H1 (cell line): ENCODE results near the gene RAPGEF6.

Source experiments
- BRCA1 ChIP-seq: IDR thresholded peaks from 2 replicates; pipeline ENCODE4 v1.6.1; 2012; ENCODE audit warnings: low read depth, low read length, improper control_type of control experiment
- CEBPB ChIP-seq: IDR thresholded peaks from 2 replicates; pipeline ENCODE4 v1.6.1; 2012; ENCODE audit warnings: low read depth, low read length
- CHD7 ChIP-seq: fragments of 300-600 bp; sonication (generic); IDR thresholded peaks from 2 replicates; pipeline ENCODE4 v1.7.1; 2012; ENCODE audit warnings: low read length, moderate library complexity, mild to moderate bottlenecking, inconsistent platforms; ENCODE audit not compliant: insufficient replicate concordance
- CTCF ChIP-seq, 3 experiments: IDR thresholded peaks; 1 replicate in 2 of 3; 2 replicates in 1 of 3; pipeline versions ENCODE4 v1.5.1 to v1.6.1; 2011; ENCODE audit warnings: low read length in 3 of 3, mild to moderate bottlenecking in 3 of 3, inconsistent platforms in 2 of 3, low read depth in 1 of 3, moderate library complexity in 1 of 3; ENCODE audit not compliant: insufficient read depth in 1 of 3; ENCODE audit errors: control extremely low read depth in 1 of 3
- EZH2 ChIP-seq: fragments of 200-600 bp; sonication (generic); IDR thresholded peaks from 2 replicates; pipeline ENCODE4 v1.7.1; 2012; ENCODE audit warnings: low read depth, mild to moderate bottlenecking, moderate library complexity, low read length, inconsistent platforms; ENCODE audit not compliant: severe bottlenecking
- NRF1 ChIP-seq: IDR thresholded peaks from 2 replicates; pipeline ENCODE4 v1.6.1; 2011; ENCODE audit warnings: mild to moderate bottlenecking, low read depth, low read length, improper control_type of control experiment
- POLR2A ChIP-seq, 2 experiments: IDR thresholded peaks; 1 replicate in 1 of 2; 2 replicates in 1 of 2; pipeline ENCODE4 v1.6.1; 2011; ENCODE audit warnings: low read depth in 2 of 2, low read length in 2 of 2, mild to moderate bottlenecking in 2 of 2; ENCODE audit errors: control extremely low read depth in 1 of 2
- POLR2AphosphoS5 ChIP-seq: IDR thresholded peaks from 2 replicates; pipeline ENCODE4 v1.6.1; 2011; ENCODE audit warnings: low read depth, low read length
- RFX5 ChIP-seq: IDR thresholded peaks from 2 replicates; pipeline ENCODE4 v1.6.1; 2011; ENCODE audit warnings: low read depth, low read length, improper control_type of control experiment, borderline replicate concordance
- RNF2 ChIP-seq: fragments of 200-900, 300-1000 bp; sonication (generic); IDR thresholded peaks from 2 replicates; pipeline ENCODE4 v1.7.1; 2016; ENCODE audit warnings: borderline replicate concordance, low read depth, mild to moderate bottlenecking, antibody characterized with exemption, low read length; ENCODE audit not compliant: poor library complexity, severe bottlenecking; ENCODE audit errors: missing control alignments
- TAF1 ChIP-seq: IDR thresholded peaks from 2 replicates; pipeline ENCODE4 v1.6.1; 2011; ENCODE audit warnings: mild to moderate bottlenecking, low read depth, low read length
- USF2 ChIP-seq: IDR thresholded peaks from 2 replicates; pipeline ENCODE4 v1.6.1; 2011; ENCODE audit warnings: low read length, improper control_type of control experiment
- YY1 ChIP-seq: IDR thresholded peaks from 2 replicates; pipeline ENCODE4 v1.6.1; 2011; ENCODE audit warnings: low read depth, mild to moderate bottlenecking, low read length

GRCh38 chr5:131619102-131619501 lies 15.9 kb downstream of the RAPGEF6 start:
- TF ChIP-seq NRF1 (no peak), CHD7 (no peak), EZH2 (no peak), YY1 (no peak), POLR2A (IDR thresholded peaks at IDR 0.05; ENCODE audit: control extremely low read depth in 1 of 2, low read depth in 2 of 2, low read length in 2 of 2) (no peak), POLR2AphosphoS5 (no peak), USF2 (no peak), CTCF (IDR thresholded peaks at IDR 0.05; ENCODE audit: control extremely low read depth in 1 of 3, insufficient read depth in 1 of 3, low read depth in 1 of 3, low read length in 3 of 3) (no peak), CEBPB (no peak), RFX5 (no peak), RNF2 (no peak), TAF1 (no peak), BRCA1 (no peak)
